Sigmoid colon (tissue), 7 donors: Measurements from ENCODE around the gene CDC42EP4. TPM values are rescaled to one million over a fixed set of nuclear protein-coding genes. Genes with fewer than 3 reads are reported as not detected.
"Not testable (repeated sequence)": the region's sequence is repeated elsewhere in the genome, so short reads cannot be mapped to it uniquely, and the experiment has no call there.

Experiments
- DNase-seq: peaks from one replicate; pipeline ENCODE4 v3.0.0-alpha.2; 2019
- H3K27ac ChIP-seq, 4 donors: fragments of 200-600 bp; sonication (generic); one replicate each; pipeline ENCODE4 v1.5.1; 2016 to 2019; ENCODE audit warnings: mild to moderate bottlenecking in 1 of 4
- H3K27me3 ChIP-seq, 3 donors: fragments of 200-600 bp; sonication (generic); one replicate each; pipeline ENCODE4 v1.5.1; 2019; ENCODE audit warnings: mild to moderate bottlenecking in 1 of 3
- H3K36me3 ChIP-seq, 4 donors: fragments of 200-600 bp; sonication (generic); one replicate each; pipeline ENCODE4 v1.5.1; 2016 to 2019
- H3K4me1 ChIP-seq, 4 donors: fragments of 200-600 bp; sonication (generic); one replicate each; pipeline ENCODE4 v1.5.1; 2017 to 2019
- H3K4me3 ChIP-seq, 4 donors: fragments of 200-600 bp; sonication (generic); one replicate each; pipeline ENCODE4 v1.5.1; 2017 to 2019; ENCODE audit warnings: mild to moderate bottlenecking in 2 of 4, moderate library complexity in 1 of 4
- H3K9me3 ChIP-seq, 4 donors: fragments of 200-600 bp in 3 of 4; sonication (generic) in 3 of 4; one replicate each; pipeline versions ENCODE4 v1.5.1 to v1.6.1; 2013 to 2019
- CTCF ChIP-seq, 4 experiments: fragments of 450-650 bp in 3 of 4; fragments of 200-600 bp in 1 of 4; IDR thresholded peaks; one replicate each; pipeline ENCODE4 v1.5.1; 2016 to 2019; ENCODE audit warnings: antibody characterized with exemption in 4 of 4, mild to moderate bottlenecking in 3 of 4, moderate library complexity in 2 of 4
- EP300 ChIP-seq, 4 donors: sonication (generic); formaldehyde crosslinking; IDR thresholded peaks; one replicate each; pipeline ENCODE4 v1.6.1; 2017; ENCODE audit warnings: antibody characterized with exemption in 4 of 4
- POLR2A ChIP-seq, 2 donors: fragments of 450-650 bp; IDR thresholded peaks; one replicate each; pipeline ENCODE4 v1.6.1; 2016; ENCODE audit warnings: antibody characterized with exemption in 2 of 2, mild to moderate bottlenecking in 2 of 2, moderate library complexity in 2 of 2
- POLR2AphosphoS5 ChIP-seq, 4 donors: sonication (generic); formaldehyde crosslinking; IDR thresholded peaks; one replicate each; pipeline ENCODE4 v1.6.1; 2017; ENCODE audit warnings: antibody characterized with exemption in 4 of 4
- WGBS, 2 donors: extraction: QIAGEN DNeasy Blood & Tissue Kit; methylation state at CpG; one replicate each; pipeline ENCODE4 v1.1.7; 2013; 5-methylcytosine and 5-hydroxymethylcytosine counted together
- intact Hi-C: fragments of 100-400 bp; cut with DNase I; formaldehyde crosslinking; loops from one replicate; pipeline ENCODE4 v1.15.1; 2023
- polyA plus RNA-seq, 3 donors: library from polyadenylated mRNA; stranded (reverse); fragments of 200-250 nt; gene quantifications; one replicate each; pipeline ENCODE4 v1.2.3, GENCODE V29; 2013
- total RNA-seq, 4 donors: library from RNA; depleted of rRNA; stranded (reverse); fragments of >200 nt; gene quantifications; one replicate each; pipeline ENCODE4 v1.1.0, GENCODE V29; 2016
- donor health status: healthy with polysubstance abuse.
- donor health status: Bipolar disorder and iron deficiency.
- donor health status: healthy.

CDC42EP4 gene
- total and polyA plus RNA-seq, 7 donors, result 44.0 to 87.6 (median 68.1) TPM

- no peak for DNase-seq
- Histone ChIP-seq H3K36me3 (no peaks in the 10 kb centered on the region), H3K9me3 (no peaks in the 10 kb centered on the region), H3K27me3 (no peaks in the 10 kb centered on the region), H3K4me3 (no peak overlapping the region), H3K27ac (peak overlapping the region; percentile 67 to 97 (median 87)), H3K4me1 (peaks cover 0 to 44% (median 39%) of the 10 kb centered on the region in 4 donors)
- 70 to 77% methylated on average over 4 of the region's 4 CpGs for WGBS, 2 donors
- intact Hi-C loops, result no loop called here
- no peak for TF ChIP-seq POLR2A (IDR thresholded peaks at IDR 0.05)
These were observed 25.5 kb upstream of the CDC42EP4 start for GRCh38 chr17:73337330-73337710.

- WGBS, 2 donors, result 82 to 87% methylated on average over 13 of the region's 13 CpGs
- intact Hi-C loops, result no loop called here
- no peaks in the 10 kb centered on the region for H3K9me3 ChIP-seq
- H3K4me3 ChIP-seq, result no peak overlapping the region
- TF ChIP-seq CTCF (IDR thresholded peaks at IDR 0.05) (no peak), POLR2AphosphoS5 (IDR thresholded peaks at IDR 0.05) (no peak), EP300 (IDR thresholded peaks at IDR 0.05) (no peak), POLR2A (IDR thresholded peaks at IDR 0.05) (no peak)
- DNase-seq, result no peak
- H3K36me3 ChIP-seq, result no peaks in the 10 kb centered on the region
- no peaks in the 10 kb centered on the region for H3K27me3 ChIP-seq
- peak overlapping the region; percentile 67 to 97 (median 87) for H3K27ac ChIP-seq
- peaks cover 0 to 38% (median 33%) of the 10 kb centered on the region in 4 donors for H3K4me1 ChIP-seq
These were observed 24.9 kb upstream of the CDC42EP4 start for GRCh38 chr17:73336408-73337329.

GRCh38 chr17:73335591-73336407 is 24.0 kb upstream of the CDC42EP4 start:
- H3K36me3 ChIP-seq, result no peaks in the 10 kb centered on the region
- no peaks in the 10 kb centered on the region for H3K9me3 ChIP-seq
- DNase-seq, result no peak
- H3K27ac ChIP-seq, result peak overlapping the region in 2 of 4 donors; percentile 20 to 96
- 21 to 66% methylated on average over 12 of the region's 12 CpGs for whole genome bisulfite sequencing, 2 donors
- peaks cover 0 to 32% (median 26%) of the 10 kb centered on the region in 4 donors for H3K4me1 ChIP-seq
- intact Hi-C loops, result no loop called here
- no peak overlapping the region for H3K4me3 ChIP-seq
- no peak for TF ChIP-seq POLR2AphosphoS5 (IDR thresholded peaks at IDR 0.05)
- no peak for TF ChIP-seq EP300 (IDR thresholded peaks at IDR 0.05)
- TF ChIP-seq POLR2A (IDR thresholded peaks at IDR 0.05), result no peak
- TF ChIP-seq CTCF (IDR thresholded peaks at IDR 0.05), result no peak
- no peaks in the 10 kb centered on the region for H3K27me3 ChIP-seq

- Histone ChIP-seq H3K27ac (no peak overlapping the region), H3K27me3 (no peaks in the 10 kb centered on the region), H3K36me3 (no peaks in the 10 kb centered on the region), H3K4me1 (peaks cover 0 to 26% (median 20%) of the 10 kb centered on the region in 4 donors), H3K9me3 (no peaks in the 10 kb centered on the region), H3K4me3 (no peak overlapping the region)
- TF ChIP-seq POLR2A (IDR thresholded peaks at IDR 0.05) (no peak), EP300 (IDR thresholded peaks at IDR 0.05) (no peak), POLR2AphosphoS5 (IDR thresholded peaks at IDR 0.05) (no peak), CTCF (IDR thresholded peaks at IDR 0.05) (no peak)
- intact Hi-C loops, result no loop called here
- no peak for DNase-seq
- WGBS, 2 donors, result 48 to 70% methylated on average over 12 of the region's 12 CpGs
These were observed 23.1 kb upstream of the CDC42EP4 start for GRCh38 chr17:73334771-73335513.

- peaks cover 0 to 15% (median 12%) of the 10 kb centered on the region in 4 donors for H3K4me1 ChIP-seq
- H3K9me3 ChIP-seq, result not testable (repeated sequence)
- 91 to 95% methylated on average over 9 of the region's 9 CpGs for WGBS, 2 donors
These were observed 21.6 kb upstream of the CDC42EP4 start for GRCh38 chr17:73333445-73333844.

More at GRCh38 chr17:73333445-73333844, 21.6 kb upstream of the CDC42EP4 start:
- H3K4me3 ChIP-seq, H3K27me3 ChIP-seq, DNase-seq, H3K27ac ChIP-seq, intact Hi-C loops, H3K36me3 ChIP-seq: not testable (repeated sequence)
